H1 (cell line): ENCODE results near the gene ZMYND10. TPM values are rescaled to one million over a fixed set of nuclear protein-coding genes. Genes with fewer than 3 reads are reported as not detected.

ENCODE experiments used
- CHD7 ChIP-seq: fragments of 300-600 bp; sonication (generic); IDR thresholded peaks from 2 replicates; pipeline ENCODE4 v1.7.1; 2012; ENCODE audit warnings: low read length, moderate library complexity, mild to moderate bottlenecking, inconsistent platforms; ENCODE audit not compliant: insufficient replicate concordance
- polyA plus RNA-seq, 7 experiments: library from polyadenylated mRNA; depleted of rRNA in 3 of 7; stranded (reverse) in 5 of 7; unstranded in 2 of 7; fragments of >200 nt in 5 of 7; fragments of 200-250 nt in 2 of 7; gene quantifications; 1 replicate in 5 of 7; 2 replicates in 1 of 7; 4 replicates in 1 of 7; pipeline versions ENCODE4 v1.2.1 to v1.2.3, GENCODE V29; 2011 to 2013; ENCODE audit warnings: missing spikeins in 2 of 7, mixed read lengths in 2 of 7
- total RNA-seq: library from RNA; stranded (reverse); fragmentation: NEBNext Ultra II Directional; extraction: Animal tissue kit (Norgen Biotek cat#: 25700); gene quantifications from 2 replicates; pipeline ENCODE4 v1.2.1, GENCODE V29; 2021

Gene ZMYND10
- total and polyA plus RNA-seq, 2 of the 8 experiments (the other 6 are each of a cell fraction or from before 2014, with no cell fraction given), result 0.56 to 0.79 TPM

- no peak for TF ChIP-seq CHD7
Measured at GRCh38 chr3:50345008-50345407, 524 bp downstream of the ZMYND10 start (continued).
